SK-N-SH (cell line): ENCODE results near the gene RPA4. TPM values are rescaled to one million over a fixed set of nuclear protein-coding genes. Genes with fewer than 3 reads are reported as not detected.

Source experiments
- CTCF ChIA-PET: fragments of 300-600, 350-600 bp; formaldehyde crosslinking; extraction: SDS; loops from one replicate; lab custom pipeline; 2021; lab: Yijun Ruan, JAX
- POLR2A ChIA-PET: fragments of 350-600 bp; sonication (Branson Sonifier 250); formaldehyde crosslinking; extraction: SDS; loops from one replicate; lab custom pipeline; 2020; ENCODE audit warnings: antibody characterized with exemption, inconsistent platforms; lab: Yijun Ruan, JAX
- DNase-seq: peaks from one replicate; pipeline ENCODE4 v3.0.0; 2012
- H2AFZ ChIP-seq: fragments of 200-600 bp; sonication (generic); 2 replicates; pipeline ENCODE4 v1.8.1; 2016; ENCODE audit warnings: antibody characterized with exemption, mild to moderate bottlenecking, low read depth
- H3F3A ChIP-seq: fragments of 200-600 bp; sonication (generic); replicated peaks from 2 replicates; pipeline ENCODE3; 2016; ENCODE audit warnings: antibody characterized with exemption, mild to moderate bottlenecking; ENCODE audit not compliant: insufficient read depth
- H3K27ac ChIP-seq, 2 experiments: fragments of 200-500 bp in 1 of 2; fragments of 200-600 bp in 1 of 2; sonication (Bioruptor generic) in 1 of 2; sonication (generic), shearing (Covaris generic) in 1 of 2; 2 replicates each; pipeline versions ENCODE4 v1.5.1 to v1.6.1; 2014 to 2016; ENCODE audit warnings: low read depth in 2 of 2, inconsistent platforms in 1 of 2, low read length in 1 of 2, mild to moderate bottlenecking in 1 of 2, mixed read lengths in 1 of 2
- H3K27me3 ChIP-seq: fragments of 200-600 bp; sonication (generic), shearing (Covaris generic); 2 replicates; pipeline ENCODE4 v1.6.1; 2016; ENCODE audit warnings: mixed run types; ENCODE audit not compliant: insufficient read depth
- H3K36me3 ChIP-seq, 2 experiments: fragments of 200-500 bp in 1 of 2; fragments of 200-600 bp in 1 of 2; sonication (Bioruptor generic) in 1 of 2; sonication (generic) in 1 of 2; replicated peaks in 1 of 2; 2 replicates each; pipeline versions ENCODE3 to v1.5.1; 2014 to 2016; ENCODE audit warnings: low read length in 1 of 2, mild to moderate bottlenecking in 1 of 2; ENCODE audit not compliant: insufficient read depth in 2 of 2, control insufficient read depth in 1 of 2
- H3K4me1 ChIP-seq, 2 experiments: fragments of 200-500 bp in 1 of 2; fragments of 200-600 bp in 1 of 2; sonication (Bioruptor generic) in 1 of 2; sonication (generic), shearing (Covaris generic) in 1 of 2; 2 replicates each; pipeline versions ENCODE4 v1.5.1 to v1.6.1; 2014 to 2016; ENCODE audit warnings: low read depth in 1 of 2, low read length in 1 of 2, mixed run types in 1 of 2; ENCODE audit not compliant: insufficient read depth in 2 of 2, control insufficient read depth in 1 of 2
- H3K4me2 ChIP-seq: fragments of 200-600 bp; sonication (generic), shearing (Covaris generic); 2 replicates; pipeline ENCODE4 v1.6.1; 2017; ENCODE audit warnings: mixed run types
- H3K4me3 ChIP-seq, 2 experiments: fragments of 200-500 bp in 1 of 2; fragments of 200-600 bp in 1 of 2; sonication (Bioruptor generic) in 1 of 2; sonication (generic), shearing (Covaris generic) in 1 of 2; 2 replicates each; pipeline versions ENCODE4 v1.5.1 to v1.8.1; 2014 to 2016; ENCODE audit warnings: low read depth in 2 of 2, inconsistent platforms in 1 of 2, low read length in 1 of 2, mild to moderate bottlenecking in 1 of 2, mixed read lengths in 1 of 2, moderate library complexity in 1 of 2
- H3K79me2 ChIP-seq: fragments of 200-600 bp; sonication (generic); 2 replicates; pipeline ENCODE4 v1.8.1; 2017; ENCODE audit warnings: mild to moderate bottlenecking; ENCODE audit not compliant: insufficient read depth
- H3K9ac ChIP-seq: fragments of 200-600 bp; sonication (generic); 2 replicates; pipeline ENCODE4 v1.6.1; 2017; ENCODE audit warnings: mixed run types
- H3K9me2 ChIP-seq: fragments of 200-600 bp; sonication (generic); 2 replicates; pipeline ENCODE4 v1.6.1; 2017; ENCODE audit warnings: mixed run types
- H3K9me3 ChIP-seq: fragments of 200-600 bp; sonication (generic); 2 replicates; pipeline ENCODE4 v1.6.1; 2017; ENCODE audit warnings: mixed run types, mild to moderate bottlenecking, moderate library complexity
- H4K20me1 ChIP-seq: fragments of 200-600 bp; sonication (generic); 2 replicates; pipeline ENCODE4 v1.6.1; 2017; ENCODE audit warnings: mild to moderate bottlenecking, mixed run types; ENCODE audit not compliant: insufficient read depth
- CHD2 ChIP-seq: fragments of 150-350 bp; IDR thresholded peaks from 2 replicates; pipeline ENCODE4 v1.6.1; 2018; ENCODE audit warnings: low read length; ENCODE audit not compliant: partially characterized antibody
- CTCF ChIP-seq: fragments of 200-600 bp; sonication (generic); IDR thresholded peaks from 2 replicates; pipeline ENCODE4 v1.6.1; 2017; ENCODE audit warnings: antibody characterized with exemption, mild to moderate bottlenecking, moderate library complexity
- EZH2phosphoT487 ChIP-seq: fragments of 200-600 bp; sonication (generic); IDR thresholded peaks from 2 replicates; pipeline ENCODE4 v1.6.1; 2017; ENCODE audit warnings: low read depth, mixed run types, mild to moderate bottlenecking, antibody characterized with exemption, moderate library complexity, borderline replicate concordance
- FOXJ3 ChIP-seq: sonication (generic); formaldehyde crosslinking; IDR thresholded peaks from 2 replicates; pipeline ENCODE4 v1.5.1; 2020; ENCODE audit warnings: mild to moderate bottlenecking, missing genetic modification reagents
- GABPA ChIP-seq: IDR thresholded peaks from 2 replicates; pipeline ENCODE4 v1.4.0; 2012; ENCODE audit warnings: low read depth, mild to moderate bottlenecking
- JUND ChIP-seq: IDR thresholded peaks from 2 replicates; pipeline ENCODE4 v1.4.0; 2012
- MEF2A ChIP-seq: IDR thresholded peaks from 2 replicates; pipeline ENCODE4 v1.4.0; 2012; ENCODE audit warnings: low read depth, borderline replicate concordance
- MXI1 ChIP-seq: IDR thresholded peaks from 2 replicates; pipeline ENCODE4 v1.6.1; 2012; ENCODE audit warnings: mild to moderate bottlenecking, low read depth, low read length, improper control_type of control experiment
- POLR2AphosphoS5 ChIP-seq: IDR thresholded peaks from 2 replicates; pipeline ENCODE4 v1.6.1; 2012; ENCODE audit warnings: low read depth, low read length
- RFX5 ChIP-seq: IDR thresholded peaks from 2 replicates; pipeline ENCODE4 v1.6.1; 2012; ENCODE audit warnings: mild to moderate bottlenecking, improper control_type of control experiment, low read length
- RXRA ChIP-seq: IDR thresholded peaks from 2 replicates; pipeline ENCODE4 v1.4.0; 2012; ENCODE audit warnings: low read depth, mild to moderate bottlenecking, borderline replicate concordance
- TAF1 ChIP-seq: IDR thresholded peaks from 2 replicates; pipeline ENCODE4 v1.6.1; 2012; ENCODE audit warnings: low read depth, mild to moderate bottlenecking, low read length, moderate library complexity, borderline replicate concordance
- TEAD4 ChIP-seq: IDR thresholded peaks from 2 replicates; pipeline ENCODE4 v1.4.0; 2012; ENCODE audit warnings: mild to moderate bottlenecking, borderline replicate concordance; ENCODE audit not compliant: insufficient read depth
- USF1 ChIP-seq: IDR thresholded peaks from 2 replicates; pipeline ENCODE4 v1.4.0; 2012; ENCODE audit warnings: low read depth, borderline replicate concordance
- YY1 ChIP-seq: IDR thresholded peaks from 2 replicates; pipeline ENCODE4 v1.4.0; 2012; ENCODE audit warnings: low read depth, mild to moderate bottlenecking
- WGBS: methylation state at CpG from one replicate; pipeline ENCODE4 v1.1.6; 2017; ENCODE audit warnings: low lambda C conversion rate; 5-methylcytosine and 5-hydroxymethylcytosine counted together
- polyA plus RNA-seq, 3 experiments: library from polyadenylated mRNA; depleted of rRNA; stranded (reverse); fragments of >200 nt; gene quantifications; 2 replicates each; pipeline ENCODE4 v1.2.3, GENCODE V29; 2012
- TF ChIP-seq, protein P1 (sequence below): IDR thresholded peaks from 2 replicates; pipeline ENCODE4 v1.4.0; 2012; ENCODE audit warnings: low read depth, borderline replicate concordance

RPA4 gene
- polyA plus RNA-seq, 1 of the 3 experiments (the other 2 are of a cell fraction): 0.10 TPM

- no peak overlapping the region for H3K27ac ChIP-seq
- no peak overlapping the region for H3K4me2 ChIP-seq
- POLR2A ChIA-PET: no interaction called here
- H3K9me2 ChIP-seq: 0 out of 2 replicates have a peak, but pooled peaks cover 3% of the 10 kb centered on the region
- no peak for TF ChIP-seq YY1
- TF ChIP-seq CHD2: no peak
- TF ChIP-seq TAF1: no peak
- H3K4me3 ChIP-seq: no peak overlapping the region
- H3K36me3 ChIP-seq: no peaks in the 10 kb centered on the region
- H3K4me1 ChIP-seq: no peaks in the 10 kb centered on the region
- H4K20me1 ChIP-seq: no peaks in the 10 kb centered on the region
- CTCF ChIA-PET: no interaction called here
- H3K9ac ChIP-seq: no peak overlapping the region
- H3K9me3 ChIP-seq: no peaks in the 10 kb centered on the region
- WGBS: 56% methylated on average over 10 of the region's 13 CpGs
- H2AFZ ChIP-seq: no peak overlapping the region
- H3K27me3 ChIP-seq: no peaks in the 10 kb centered on the region; the same call in 1 of the 2 replicates
- DNase-seq: no peak
- no peaks in the 10 kb centered on the region for H3K79me2 ChIP-seq
- no peaks in the 10 kb centered on the region for H3F3A ChIP-seq
Observed at GRCh38 chrX:96884027-96884426, 319 bp downstream of the RPA4 start.

GRCh38 chrX:96889726-96890125 lies 6.0 kb downstream of the RPA4 start:
- 43% methylated on average over 1 of the region's 1 CpG for WGBS
- H4K20me1 ChIP-seq: no peaks in the 10 kb centered on the region
- CTCF ChIA-PET: interaction anchor here (1.4 kb wide), 1 partner anchor 19 kb away, joined by 4 read pairs; no protein-coding TSS in a partner anchor
- TF ChIP-seq USF1: no peak
- TF ChIP-seq FOXJ3 (CRISPR knock-in tag): no peak
- TF ChIP-seq RFX5: no peak
- no peak for TF ChIP-seq JUND
- no peak for TF ChIP-seq CTCF
- TF ChIP-seq, protein P1, sequence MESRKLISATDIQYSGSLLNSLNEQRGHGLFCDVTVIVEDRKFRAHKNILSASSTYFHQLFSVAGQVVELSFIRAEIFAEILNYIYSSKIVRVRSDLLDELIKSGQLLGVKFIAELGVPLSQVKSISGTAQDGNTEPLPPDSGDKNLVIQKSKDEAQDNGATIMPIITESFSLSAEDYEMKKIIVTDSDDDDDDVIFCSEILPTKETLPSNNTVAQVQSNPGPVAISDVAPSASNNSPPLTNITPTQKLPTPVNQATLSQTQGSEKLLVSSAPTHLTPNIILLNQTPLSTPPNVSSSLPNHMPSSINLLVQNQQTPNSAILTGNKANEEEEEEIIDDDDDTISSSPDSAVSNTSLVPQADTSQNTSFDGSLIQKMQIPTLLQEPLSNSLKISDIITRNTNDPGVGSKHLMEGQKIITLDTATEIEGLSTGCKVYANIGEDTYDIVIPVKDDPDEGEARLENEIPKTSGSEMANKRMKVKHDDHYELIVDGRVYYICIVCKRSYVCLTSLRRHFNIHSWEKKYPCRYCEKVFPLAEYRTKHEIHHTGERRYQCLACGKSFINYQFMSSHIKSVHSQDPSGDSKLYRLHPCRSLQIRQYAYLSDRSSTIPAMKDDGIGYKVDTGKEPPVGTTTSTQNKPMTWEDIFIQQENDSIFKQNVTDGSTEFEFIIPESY: no peak
- no peak for TF ChIP-seq RXRA
- no peak for TF ChIP-seq POLR2AphosphoS5
- TF ChIP-seq EZH2phosphoT487: no peak
- no peak for TF ChIP-seq GABPA
- no peak for TF ChIP-seq MXI1
- TF ChIP-seq CHD2: no peak
- no peak for TF ChIP-seq YY1
- no peak for TF ChIP-seq TEAD4
- no peak for TF ChIP-seq MEF2A
- no peak for DNase-seq
- H3F3A ChIP-seq: no peaks in the 10 kb centered on the region
- no peaks in the 10 kb centered on the region for H3K27me3 ChIP-seq
- no peak overlapping the region for H3K9ac ChIP-seq
- H3K36me3 ChIP-seq: no peaks in the 10 kb centered on the region
- no peaks in the 10 kb centered on the region for H3K9me3 ChIP-seq
- POLR2A ChIA-PET: no interaction called here
- H3K79me2 ChIP-seq: no peaks in the 10 kb centered on the region
- H3K4me2 ChIP-seq: no peak overlapping the region
- H3K9me2 ChIP-seq: no peaks in the 10 kb centered on the region
- no peaks in the 10 kb centered on the region; a peak in 1 of 4 replicates for H3K4me1 ChIP-seq
- no peak overlapping the region for H3K4me3 ChIP-seq
- H3K27ac ChIP-seq: no peak overlapping the region
- H2AFZ ChIP-seq: no peak overlapping the region
